ENCODE measurements around the gene PPTC7. TPM values are rescaled to one million over a fixed set of nuclear protein-coding genes. Genes with fewer than 3 reads are reported as not detected.

Gene PPTC7
- total and polyA plus RNA-seq, 2 of the 8 experiments (the other 6 are each of a cell fraction or from before 2014, with no cell fraction given) = 8.1 to 15.9 TPM

DNA sequence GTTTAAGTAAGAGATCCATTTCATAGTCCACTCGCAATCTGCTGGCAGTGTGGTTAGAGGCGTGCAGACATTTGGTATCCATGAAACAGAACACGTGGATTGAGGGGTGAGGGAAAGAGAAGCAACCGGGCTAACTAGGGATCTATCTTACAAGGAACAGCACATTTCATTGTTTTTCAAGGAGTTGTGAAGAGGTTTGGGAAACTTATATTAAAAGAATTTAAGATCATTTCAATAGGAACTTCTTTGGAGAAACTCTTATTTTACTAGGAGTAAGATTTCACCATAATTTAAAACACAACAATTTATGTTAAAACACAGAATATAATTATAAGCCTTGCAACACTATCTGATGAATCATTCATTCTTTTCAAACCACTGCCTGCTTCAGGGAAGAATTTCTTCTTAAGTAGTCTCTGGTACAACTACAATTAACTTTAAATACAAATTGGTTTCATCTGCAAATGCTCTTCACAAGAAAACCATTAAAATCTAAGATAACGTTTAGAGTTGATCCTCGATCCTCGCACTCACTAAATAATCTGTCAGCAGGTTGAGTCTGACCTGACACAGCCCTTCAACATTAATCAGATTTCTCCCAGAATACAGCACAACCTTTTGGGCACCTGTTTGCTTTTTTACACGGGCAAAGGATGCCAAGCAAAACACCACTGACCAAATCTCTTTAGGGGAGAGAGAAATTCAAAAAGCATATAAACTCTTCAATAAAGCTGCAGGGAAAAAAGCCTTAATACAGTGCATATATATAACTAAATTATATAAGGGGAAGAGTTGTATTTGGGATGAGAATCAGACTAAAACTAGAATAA, 27.3 kb downstream of the PPTC7 start:
- 90% methylated on average over 8 of the region's 8 CpGs; no CpG with 5 or more reads in 1 of the 2 experiments for WGBS, 2 experiments (ENCODE audit: extremely low coverage in 1 of 2, insufficient coverage in 1 of 2, insufficient read length in 1 of 2, insufficient replicate concordance in 2 of 2, low coverage in 1 of 2, low lambda C conversion rate in 2 of 2, missing lambda C conversion rate in 1 of 2)
- ChIA-PET CTCF (ENCODE audit: partially characterized antibody) (interaction anchor here (1.1 to 10.5 kb wide), 2 partner anchors 43 to 105 kb away, joined by 3 to 190 read pairs; partner anchors contain the start of gene ARPC3), POLR2A (ENCODE audit: partially characterized antibody) (no interaction called here)
- H4K91ac ChIP-seq (replicated peaks; ENCODE audit: insufficient read length, low read length) = no peak overlapping the region
- H2BK5ac ChIP-seq (ENCODE audit: low read depth, low read length) = no peak overlapping the region
- H4K5ac ChIP-seq (ENCODE audit: insufficient read length, low read depth, low read length) = no peak overlapping the region
- H3K4ac ChIP-seq (replicated peaks; ENCODE audit: insufficient read length, low read depth, low read length) = no peak overlapping the region
- H3K79me2 ChIP-seq (ENCODE audit: control insufficient read depth in 1 of 2, insufficient read depth in 2 of 2, low read length in 2 of 2) = peaks cover 0 to 54% of the 10 kb centered on the region in 2 experiments; a peak in 2 of 4 replicates
- H3K18ac ChIP-seq (ENCODE audit: extremely low read depth, low read length) = no peak overlapping the region
- peaks cover 7% of the 10 kb centered on the region; the same call in 1 of the 2 replicates for H3K79me1 ChIP-seq (ENCODE audit: low read depth, low read length)
- H3K27me3 ChIP-seq (replicated peaks in 1 of 4; ENCODE audit: control insufficient read depth in 3 of 4, extremely low read depth in 1 of 4, insufficient read depth in 3 of 4, low read length in 3 of 4) = no peaks in the 10 kb centered on the region
- H3K23ac ChIP-seq (ENCODE audit: insufficient read length) = no peak overlapping the region
- no peak overlapping the region for H2BK15ac ChIP-seq (ENCODE audit: low read length)
- TF ChIP-seq SP2 (IDR thresholded peaks at IDR 0.05; ENCODE audit: low read length) (no peak), POU5F1 (IDR thresholded peaks at IDR 0.05; ENCODE audit: low read depth, low read length) (no peak), TCF12 (IDR thresholded peaks at IDR 0.05; ENCODE audit: low read depth, low read length) (no peak), SP1 (IDR thresholded peaks at IDR 0.05; ENCODE audit: low read depth, low read length) (no peak), SIRT6 (IDR thresholded peaks at IDR 0.05; ENCODE audit: low read length) (no peak)
- TF ChIP-seq, protein P1, sequence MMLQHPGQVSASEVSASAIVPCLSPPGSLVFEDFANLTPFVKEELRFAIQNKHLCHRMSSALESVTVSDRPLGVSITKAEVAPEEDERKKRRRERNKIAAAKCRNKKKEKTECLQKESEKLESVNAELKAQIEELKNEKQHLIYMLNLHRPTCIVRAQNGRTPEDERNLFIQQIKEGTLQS (IDR thresholded peaks at IDR 0.05; ENCODE audit: insufficient read depth, low read depth, low read length) = no peak
- TF ChIP-seq, protein P2, sequence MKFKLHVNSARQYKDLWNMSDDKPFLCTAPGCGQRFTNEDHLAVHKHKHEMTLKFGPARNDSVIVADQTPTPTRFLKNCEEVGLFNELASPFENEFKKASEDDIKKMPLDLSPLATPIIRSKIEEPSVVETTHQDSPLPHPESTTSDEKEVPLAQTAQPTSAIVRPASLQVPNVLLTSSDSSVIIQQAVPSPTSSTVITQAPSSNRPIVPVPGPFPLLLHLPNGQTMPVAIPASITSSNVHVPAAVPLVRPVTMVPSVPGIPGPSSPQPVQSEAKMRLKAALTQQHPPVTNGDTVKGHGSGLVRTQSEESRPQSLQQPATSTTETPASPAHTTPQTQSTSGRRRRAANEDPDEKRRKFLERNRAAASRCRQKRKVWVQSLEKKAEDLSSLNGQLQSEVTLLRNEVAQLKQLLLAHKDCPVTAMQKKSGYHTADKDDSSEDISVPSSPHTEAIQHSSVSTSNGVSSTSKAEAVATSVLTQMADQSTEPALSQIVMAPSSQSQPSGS (IDR thresholded peaks at IDR 0.05; ENCODE audit: low read length) = no peak
- TF ChIP-seq, protein P3, sequence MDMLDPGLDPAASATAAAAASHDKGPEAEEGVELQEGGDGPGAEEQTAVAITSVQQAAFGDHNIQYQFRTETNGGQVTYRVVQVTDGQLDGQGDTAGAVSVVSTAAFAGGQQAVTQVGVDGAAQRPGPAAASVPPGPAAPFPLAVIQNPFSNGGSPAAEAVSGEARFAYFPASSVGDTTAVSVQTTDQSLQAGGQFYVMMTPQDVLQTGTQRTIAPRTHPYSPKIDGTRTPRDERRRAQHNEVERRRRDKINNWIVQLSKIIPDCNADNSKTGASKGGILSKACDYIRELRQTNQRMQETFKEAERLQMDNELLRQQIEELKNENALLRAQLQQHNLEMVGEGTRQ (IDR thresholded peaks at IDR 0.05; ENCODE audit: low read length) = no peak
- no peak overlapping the region for H2BK20ac ChIP-seq (ENCODE audit: low read length)
- no peak overlapping the region for H2AK5ac ChIP-seq (ENCODE audit: low read depth, low read length)
- H3K9me3 ChIP-seq (ENCODE audit: insufficient read depth in 2 of 2, low read depth in 1 of 2, low read length in 1 of 2) = no peaks in the 10 kb centered on the region
- no peaks in the 10 kb centered on the region for H3K36me3 ChIP-seq (ENCODE audit: control insufficient read depth in 2 of 4, insufficient read depth in 4 of 4, low read length in 3 of 4)
- H2BK12ac ChIP-seq (ENCODE audit: low read depth, low read length) = no peak overlapping the region
- DNase-seq (ENCODE audit: low read depth in 1 of 2, low spot score in 2 of 2) = no peak
- peak overlapping the region in 1 of 4 experiments; percentile 18; a peak in 1 of 7 replicates for H3K9ac ChIP-seq (replicated peaks in 1 of 4; ENCODE audit: extremely low read depth in 1 of 4, low read depth in 3 of 4, low read length in 3 of 4)
- FAIRE-seq = no peak
- H3K27ac ChIP-seq (ENCODE audit: low read depth, low read length) = no peak overlapping the region
- no peak overlapping the region for H3K4me3 ChIP-seq (ENCODE audit: extremely low read depth in 1 of 4, insufficient read depth in 2 of 4, low read depth in 3 of 4, low read length in 4 of 4)
- H2AFZ ChIP-seq (ENCODE audit: low read length) = no peak overlapping the region
- H3K4me2 ChIP-seq (ENCODE audit: insufficient read depth in 1 of 2, low read depth in 2 of 2, low read length in 2 of 2) = no peak overlapping the region
- H3K14ac ChIP-seq (ENCODE audit: insufficient read length) = no peak overlapping the region
- no peaks in the 10 kb centered on the region for H3K23me2 ChIP-seq (ENCODE audit: low read depth, low read length)
- H2BK120ac ChIP-seq (replicated peaks; ENCODE audit: low read depth, low read length) = no peak overlapping the region
- no peak overlapping the region for H3K56ac ChIP-seq (replicated peaks; ENCODE audit: insufficient read length, low read depth, low read length)
- no peak overlapping the region for H4K8ac ChIP-seq (ENCODE audit: extremely low read depth, insufficient read depth, low read length)
- H4K20me1 ChIP-seq (replicated peaks in 1 of 2; ENCODE audit: control insufficient read depth in 1 of 2, insufficient read depth in 2 of 2, low read length in 2 of 2) = peaks cover 0 to 6% of the 10 kb centered on the region in 2 experiments
- H3K4me1 ChIP-seq (replicated peaks in 1 of 4; ENCODE audit: control insufficient read depth in 3 of 4, insufficient read depth in 4 of 4, low read length in 3 of 4) = no peaks in the 10 kb centered on the region
